ENCODE results near the gene PARL. TPM values are rescaled to one million over a fixed set of nuclear protein-coding genes. Genes with fewer than 3 reads are reported as not detected.
"Not testable (repeated sequence)": the region's sequence is repeated elsewhere in the genome, so short reads cannot be mapped to it uniquely, and the experiment has no call there.

PARL gene
- total RNA-seq, 1 experiment from 2014 or later = 68.7 TPM

GRCh38 chr3:183811638-183812037 is 73.0 kb downstream of the PARL start:
- DNase-seq (ENCODE audit: low read depth, low spot score) = no peak
- in situ Hi-C loops (cut with HindIII; ENCODE audit: low pct_unique_long_range_greater_than_20kb, low sequenced_read_pairs) = no loop called here

DNA sequence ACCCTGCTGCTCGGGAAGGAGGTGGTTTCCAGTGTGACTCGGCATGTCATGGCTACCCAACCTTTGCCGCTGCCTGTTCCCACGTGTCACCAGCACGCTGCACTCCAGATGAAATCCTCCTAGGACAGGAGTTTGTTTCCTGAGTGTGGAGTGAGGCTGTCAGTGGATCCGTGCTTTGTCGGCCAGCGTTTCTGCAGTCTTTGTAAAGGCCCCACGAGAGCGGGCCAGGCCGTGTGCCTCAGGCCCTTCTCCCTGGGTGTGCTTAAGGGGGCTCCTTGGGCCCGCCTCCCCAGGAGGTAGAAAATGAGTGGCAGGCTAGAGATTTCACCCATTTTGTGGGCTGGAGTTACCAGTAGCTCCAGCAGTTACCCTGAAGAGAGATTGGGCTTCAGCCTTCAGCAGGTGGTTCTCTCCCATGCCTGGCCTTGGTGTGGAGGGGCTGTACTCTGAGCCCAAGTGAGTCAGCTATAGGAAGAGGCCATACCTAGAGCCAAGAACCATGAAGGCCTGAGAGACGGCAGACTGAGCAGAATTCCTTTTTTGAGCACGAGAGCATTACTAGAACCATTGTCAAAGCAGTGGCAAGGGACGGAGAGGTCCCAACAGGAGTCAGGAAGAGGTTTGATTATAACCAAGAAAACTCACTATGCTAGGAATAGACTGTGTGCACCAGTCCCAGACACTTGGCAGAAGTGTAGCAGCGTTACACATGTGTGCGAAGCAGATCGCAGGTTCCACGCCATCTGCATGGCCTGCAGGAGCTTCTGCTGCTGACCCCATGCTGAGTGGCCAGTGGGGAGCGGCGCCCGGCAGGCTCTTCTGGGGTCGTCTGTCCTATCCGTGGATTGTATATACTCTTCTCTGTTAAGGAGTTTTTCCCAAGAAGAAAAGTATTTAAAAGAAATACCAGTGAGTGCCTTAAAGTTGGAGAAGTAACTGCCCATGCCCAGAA is 73.8 kb downstream of the PARL start:
- no peak for DNase-seq (ENCODE audit: low read depth, low spot score)
- in situ Hi-C loops (cut with HindIII; ENCODE audit: low pct_unique_long_range_greater_than_20kb, low sequenced_read_pairs) = no loop called here

DNA sequence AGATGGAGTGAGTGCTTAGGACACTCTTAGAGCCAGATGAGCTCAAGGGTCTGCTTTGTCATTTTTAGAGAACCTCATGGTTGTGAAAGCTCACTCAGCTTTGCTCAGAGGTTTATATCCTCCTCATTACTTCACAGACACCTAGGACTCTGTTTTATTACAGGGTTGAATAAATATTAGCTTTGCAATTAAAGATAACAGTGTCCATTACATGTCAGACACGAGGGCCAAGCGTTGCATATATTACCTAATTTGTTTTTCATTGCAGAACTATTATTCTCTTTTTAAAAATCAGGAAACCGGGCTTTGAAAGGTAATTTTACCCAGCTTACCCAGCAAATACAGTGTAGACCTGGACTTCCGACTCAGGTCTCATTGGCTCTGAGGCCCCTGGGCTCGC is 75.4 kb downstream of the PARL start:
- in situ Hi-C loops (cut with HindIII; ENCODE audit: low pct_unique_long_range_greater_than_20kb, low sequenced_read_pairs) = no loop called here
- no peak for DNase-seq (ENCODE audit: low read depth, low spot score)

DNA sequence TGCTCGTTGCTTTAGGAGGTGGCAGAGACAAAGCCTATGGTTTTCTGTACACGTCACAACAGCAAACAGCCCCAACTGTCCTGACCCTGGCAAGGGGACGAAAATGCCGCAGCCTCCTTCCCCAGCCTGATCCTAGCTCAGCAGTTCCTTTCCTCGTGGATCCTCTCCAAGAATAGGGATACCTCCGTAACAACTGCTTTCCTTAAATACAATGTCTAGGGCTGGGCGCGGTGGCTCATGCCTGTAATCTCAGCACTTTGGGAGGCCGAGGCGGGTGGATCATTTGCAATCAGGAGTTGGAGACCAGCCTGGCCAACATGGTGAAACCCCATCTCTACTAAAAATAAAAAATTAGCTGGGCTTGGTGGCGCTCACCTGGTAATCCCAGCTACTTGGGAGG is 76.3 kb downstream of the PARL start:
- no peak for DNase-seq (ENCODE audit: low read depth, low spot score)
- in situ Hi-C loops (cut with HindIII; ENCODE audit: low pct_unique_long_range_greater_than_20kb, low sequenced_read_pairs) = no loop called here

DNA sequence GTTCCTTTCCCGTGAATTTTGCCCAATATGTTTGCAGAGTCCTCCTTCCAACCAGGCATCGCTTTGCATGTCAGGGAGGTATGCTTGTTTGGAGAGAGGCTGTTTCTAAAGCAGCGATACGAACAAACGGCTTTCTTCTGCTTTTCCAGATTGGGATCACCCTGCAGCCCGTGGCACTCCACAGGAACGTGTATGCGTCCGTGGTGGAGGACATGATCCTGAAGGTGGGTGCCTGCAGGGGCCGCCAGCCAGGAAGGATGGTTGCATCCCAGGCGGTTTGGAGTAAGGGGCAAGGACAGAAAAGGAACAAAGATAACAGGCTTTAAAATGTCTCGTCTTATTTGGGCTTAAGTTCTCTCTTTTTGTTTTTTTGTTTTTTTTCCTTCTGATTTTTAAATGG is 76.8 kb downstream of the PARL start:
- in situ Hi-C loops (cut with HindIII; ENCODE audit: low pct_unique_long_range_greater_than_20kb, low sequenced_read_pairs) = no loop called here
- no peak for DNase-seq (ENCODE audit: low read depth, low spot score)

DNA sequence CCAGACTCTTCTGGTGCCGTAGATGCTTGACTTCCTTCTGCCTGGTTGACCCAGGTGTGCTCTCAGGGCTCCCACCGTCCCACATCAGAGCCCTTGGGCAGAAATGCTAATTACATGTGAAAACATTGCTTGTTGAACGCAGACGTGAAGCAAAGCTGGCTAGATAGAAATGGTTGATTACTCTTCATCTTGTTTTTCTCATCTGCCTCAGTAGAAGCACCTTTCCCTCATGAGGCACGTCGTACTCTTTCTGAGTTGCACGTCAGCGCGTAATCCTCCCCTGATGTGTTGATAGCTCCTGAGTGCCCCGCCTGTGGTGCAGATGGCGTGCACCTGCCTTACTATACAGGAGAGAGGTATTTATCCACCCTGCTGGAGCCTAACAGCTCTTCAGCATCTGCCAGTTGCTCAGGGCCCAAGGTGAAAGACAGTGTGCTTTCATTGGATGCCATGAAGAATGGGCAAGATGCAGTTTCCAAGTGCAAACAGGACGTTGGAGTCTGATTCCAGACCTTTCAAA is 77.4 kb downstream of the PARL start:
- in situ Hi-C loops (cut with HindIII; ENCODE audit: low pct_unique_long_range_greater_than_20kb, low sequenced_read_pairs) = no loop called here
- DNase-seq (ENCODE audit: low read depth, low spot score) = no peak

DNA sequence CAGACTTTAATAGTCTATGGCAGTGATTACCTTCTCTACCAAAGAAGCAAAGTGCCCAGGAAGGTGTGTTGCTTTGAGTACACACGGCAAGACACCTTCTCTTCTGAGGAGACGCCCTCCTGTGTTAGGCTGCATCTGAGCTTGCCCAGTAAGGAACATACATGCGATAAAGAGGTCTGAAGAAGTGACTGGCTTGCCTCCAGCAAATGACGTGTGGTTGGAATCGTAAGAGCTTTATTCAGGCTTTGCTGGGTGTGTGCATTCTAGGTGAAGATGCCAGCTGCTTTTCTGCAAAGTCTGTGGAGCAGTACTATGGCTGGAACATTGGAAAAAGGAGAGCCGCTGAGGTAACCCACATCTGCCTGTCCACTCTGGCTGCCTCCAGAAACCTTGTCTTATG is 81.7 kb downstream of the PARL start:
- in situ Hi-C loops (cut with HindIII; ENCODE audit: low pct_unique_long_range_greater_than_20kb, low sequenced_read_pairs) = no loop called here
- no peak for DNase-seq (ENCODE audit: low read depth, low spot score)

- DNase-seq (ENCODE audit: low read depth, low spot score) = no peak
- in situ Hi-C loops (cut with HindIII; ENCODE audit: low pct_unique_long_range_greater_than_20kb, low sequenced_read_pairs) = no loop called here
Measured at GRCh38 chr3:183801601-183802000, 83.1 kb downstream of the PARL start.

DNA sequence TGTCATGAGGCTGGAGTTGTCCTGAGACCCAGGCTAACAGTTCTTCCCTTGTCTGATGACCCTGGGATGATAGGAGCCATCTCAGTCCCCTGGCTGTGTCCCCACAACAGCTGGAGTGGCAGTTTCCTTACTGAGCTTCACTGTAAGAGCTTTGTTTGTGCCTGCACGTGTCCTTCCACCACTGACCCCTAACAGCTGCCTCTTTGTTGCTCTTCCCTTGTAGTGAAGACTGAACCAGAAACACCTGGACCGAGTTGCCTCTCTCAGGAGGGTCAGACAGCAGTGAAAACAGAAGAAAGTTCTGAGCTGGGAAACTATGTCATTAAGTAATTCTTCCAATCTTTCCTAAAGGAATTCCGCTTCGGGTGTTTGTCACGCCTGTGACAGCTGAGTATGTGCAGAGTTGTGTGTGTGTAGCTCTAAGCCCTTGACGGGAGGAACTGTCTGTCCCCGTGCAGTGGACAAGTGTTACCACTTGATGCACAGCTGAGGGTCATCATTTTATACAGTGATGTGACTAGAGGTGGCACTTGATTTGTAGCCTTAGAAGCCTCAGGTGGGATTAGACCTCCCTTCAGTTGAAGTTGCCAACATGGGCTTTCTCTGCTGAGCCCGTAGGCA is 84.3 kb downstream of the PARL start:
- in situ Hi-C loops (cut with HindIII; ENCODE audit: low pct_unique_long_range_greater_than_20kb, low sequenced_read_pairs) = no loop called here
- DNase-seq (ENCODE audit: low read depth, low spot score) = peak; percentile 46

DNA sequence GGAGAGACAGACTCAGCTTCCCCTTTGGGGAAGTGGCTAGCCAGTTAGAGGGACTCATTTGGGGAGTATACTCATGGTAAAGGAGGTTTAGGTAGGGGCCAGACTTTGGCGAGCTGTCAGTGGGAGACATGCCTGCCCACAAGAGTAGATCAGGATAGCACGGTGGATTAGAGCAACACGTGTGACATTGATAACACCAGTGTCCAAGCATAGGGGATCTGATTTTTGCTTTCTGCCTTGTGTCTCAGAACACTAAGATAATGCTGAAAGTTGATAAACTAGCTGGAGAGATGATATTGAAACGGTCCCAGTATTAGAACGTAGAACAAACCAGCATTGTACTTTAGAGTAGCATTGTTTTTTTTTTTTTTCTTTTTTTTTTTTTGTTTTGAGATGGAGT is 85.2 kb downstream of the PARL start:
- in situ Hi-C loops (cut with HindIII; ENCODE audit: low pct_unique_long_range_greater_than_20kb, low sequenced_read_pairs) = no loop called here
- DNase-seq (ENCODE audit: low read depth, low spot score) = no peak

DNA sequence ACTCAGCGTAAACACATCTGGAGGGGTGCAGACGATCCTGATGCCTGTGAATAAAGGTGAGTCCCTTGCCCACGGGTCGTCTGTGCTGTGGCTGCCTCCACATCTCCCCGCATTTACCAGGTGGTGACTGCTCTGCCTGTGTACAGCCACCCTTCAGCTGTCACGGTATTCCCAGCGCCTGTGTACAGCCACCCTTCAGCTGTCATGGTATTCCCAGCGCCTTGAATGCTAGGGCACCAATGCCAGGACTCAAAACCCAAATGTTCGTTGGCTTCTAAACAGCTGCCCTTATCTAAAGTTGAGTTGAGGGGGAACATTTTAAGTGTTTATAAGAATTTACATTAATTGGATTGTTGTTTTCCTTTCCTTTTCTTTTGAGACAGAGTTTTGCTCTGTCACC is 86.7 kb downstream of the PARL start:
- in situ Hi-C loops (cut with HindIII; ENCODE audit: low pct_unique_long_range_greater_than_20kb, low sequenced_read_pairs) = no loop called here
- DNase-seq (ENCODE audit: low read depth, low spot score) = no peak

- in situ Hi-C loops (cut with HindIII; ENCODE audit: low pct_unique_long_range_greater_than_20kb, low sequenced_read_pairs) = no loop called here
- no peak for DNase-seq (ENCODE audit: low read depth, low spot score)
Measured at GRCh38 chr3:183796372-183796771, 88.3 kb downstream of the PARL start.

DNA sequence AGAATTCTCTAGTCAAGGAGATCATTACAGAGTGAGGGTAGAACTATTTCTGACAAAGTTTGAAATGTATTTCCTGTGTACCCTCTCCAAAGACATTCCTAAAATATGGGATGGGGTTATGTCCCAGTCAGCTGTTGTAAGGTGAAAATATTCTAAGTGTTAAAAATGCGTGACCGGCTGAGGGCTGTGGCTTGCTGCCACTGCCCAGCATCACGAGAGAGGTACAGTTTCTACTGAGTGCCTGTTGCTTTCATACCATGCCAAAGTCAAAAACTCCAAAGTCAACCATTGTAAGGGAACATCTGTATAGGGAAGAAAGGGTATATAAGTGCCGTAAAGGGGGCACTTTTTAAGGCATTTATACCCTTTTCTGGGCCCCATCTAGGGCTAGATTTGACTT is 90.2 kb downstream of the PARL start:
- in situ Hi-C loops (cut with HindIII; ENCODE audit: low pct_unique_long_range_greater_than_20kb, low sequenced_read_pairs) = no loop called here
- DNase-seq (ENCODE audit: low read depth, low spot score) = no peak

- no peak for DNase-seq (ENCODE audit: low read depth, low spot score)
- in situ Hi-C loops (cut with HindIII; ENCODE audit: low pct_unique_long_range_greater_than_20kb, low sequenced_read_pairs) = no loop called here
Measured at GRCh38 chr3:183792976-183793375, 91.7 kb downstream of the PARL start.

DNA sequence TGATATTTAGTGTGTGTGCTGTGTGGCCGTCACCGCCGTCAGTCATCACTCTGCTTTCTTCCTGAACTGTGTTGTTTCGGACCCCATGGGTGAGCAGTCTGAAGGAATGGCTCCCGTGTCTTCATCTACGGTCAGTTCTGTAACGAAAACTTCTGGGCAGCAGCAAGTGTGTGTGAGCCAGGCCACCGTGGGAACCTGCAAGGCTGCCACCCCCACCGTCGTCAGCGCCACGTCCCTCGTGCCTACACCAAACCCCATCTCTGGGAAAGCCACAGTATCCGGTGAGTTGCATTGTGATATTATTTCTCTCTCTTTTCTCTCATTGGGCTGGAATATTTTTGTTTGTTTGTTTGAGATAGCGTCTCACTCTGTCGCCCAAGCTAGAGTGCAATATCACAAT is 94.0 kb downstream of the PARL start:
- no peak for DNase-seq (ENCODE audit: low read depth, low spot score)
- in situ Hi-C loops (cut with HindIII; ENCODE audit: low pct_unique_long_range_greater_than_20kb, low sequenced_read_pairs) = no loop called here

GRCh38 chr3:183789826-183790225 is 94.9 kb downstream of the PARL start:
- no peak for DNase-seq (ENCODE audit: low read depth, low spot score)
- in situ Hi-C loops (cut with HindIII; ENCODE audit: low pct_unique_long_range_greater_than_20kb, low sequenced_read_pairs) = no loop called here

GRCh38 chr3:183784503-183784902 is 100.2 kb downstream of the PARL start:
- in situ Hi-C loops (cut with HindIII; ENCODE audit: low pct_unique_long_range_greater_than_20kb, low sequenced_read_pairs); DNase-seq (ENCODE audit: low read depth, low spot score): not testable (repeated sequence)

GRCh38 chr3:183782576-183783276 is 102.0 kb downstream of the PARL start:
- in situ Hi-C loops (cut with HindIII; ENCODE audit: low pct_unique_long_range_greater_than_20kb, low sequenced_read_pairs) = no loop called here
- no peak for DNase-seq (ENCODE audit: low read depth, low spot score)

Measured in SK-MEL-5 (cell line).